Keratinocyte (primary cell): ENCODE measurements around the gene MMEL1. TPM values are rescaled to one million over a fixed set of nuclear protein-coding genes. Genes with fewer than 3 reads are reported as not detected.

Experiments used
- DNase-seq: peaks from one replicate; pipeline ENCODE4 v3.0.0-alpha.2; 2011; ENCODE audit warnings: low read depth, missing footprints, low spot score
- FAIRE-seq: peaks from 2 replicates; lab custom pipeline; 2011; peaks lifted over from hg19 to GRCh38; lab: Jason Lieb, UNC
- H2AFZ ChIP-seq: 2 replicates; pipeline ENCODE4 v1.6.0; 2012; ENCODE audit warnings: low read length, control low read depth, inconsistent platforms; ENCODE audit not compliant: control insufficient read depth
- H3K27ac ChIP-seq: 2 replicates; pipeline ENCODE4 v1.5.1; 2011; ENCODE audit warnings: low read length; ENCODE audit not compliant: control insufficient read depth, insufficient read depth
- H3K27me3 ChIP-seq: 3 replicates; pipeline ENCODE4 v1.6.0; 2011; ENCODE audit warnings: low read length; ENCODE audit not compliant: control insufficient read depth, insufficient read depth; ENCODE audit errors: extremely low read depth
- H3K36me3 ChIP-seq, 2 experiments: 2 replicates in 1 of 2; 3 replicates in 1 of 2; pipeline ENCODE4 v1.5.1; 2011; ENCODE audit warnings: low read length in 2 of 2, mild to moderate bottlenecking in 1 of 2; ENCODE audit not compliant: control insufficient read depth in 2 of 2, insufficient read depth in 2 of 2; ENCODE audit errors: extremely low read depth in 1 of 2
- H3K4me1 ChIP-seq: 3 replicates; pipeline ENCODE4 v1.5.1; 2011; ENCODE audit warnings: low read length; ENCODE audit not compliant: control insufficient read depth, insufficient read depth; ENCODE audit errors: extremely low read depth
- H3K4me2 ChIP-seq: 3 replicates; pipeline ENCODE4 v1.6.0; 2011; ENCODE audit warnings: low read depth, low read length; ENCODE audit not compliant: control insufficient read depth, insufficient read depth; ENCODE audit errors: extremely low read depth
- H3K4me3 ChIP-seq, 3 experiments: fragments of 200-600 bp in 1 of 3; sonication (generic) in 1 of 3; 2 replicates in 2 of 3; 3 replicates in 1 of 3; pipeline ENCODE4 v1.5.1; 2011 to 2016; ENCODE audit warnings: low read length in 3 of 3, mild to moderate bottlenecking in 3 of 3, control low read depth in 2 of 3, inconsistent platforms in 1 of 3, low read depth in 1 of 3, mixed read lengths in 1 of 3, mixed run types in 1 of 3, moderate library complexity in 1 of 3; ENCODE audit not compliant: control insufficient read depth in 2 of 3, insufficient read depth in 2 of 3; ENCODE audit errors: extremely low read depth in 1 of 3
- H3K79me2 ChIP-seq: 2 replicates; pipeline ENCODE4 v1.6.0; 2012; ENCODE audit warnings: low read length; ENCODE audit not compliant: control insufficient read depth, insufficient read depth
- H3K9ac ChIP-seq: 3 replicates; pipeline ENCODE4 v1.6.0; 2011; ENCODE audit warnings: low read length; ENCODE audit not compliant: control insufficient read depth, insufficient read depth; ENCODE audit errors: extremely low read depth
- H3K9me1 ChIP-seq: 3 replicates; pipeline ENCODE4 v1.6.0; 2011; ENCODE audit warnings: low read length; ENCODE audit not compliant: control insufficient read depth, insufficient read depth; ENCODE audit errors: extremely low read depth
- H3K9me3 ChIP-seq: 2 replicates; pipeline ENCODE4 v1.5.1; 2012; ENCODE audit warnings: low read depth, low read length; ENCODE audit not compliant: control insufficient read depth
- H4K20me1 ChIP-seq: 3 replicates; pipeline ENCODE4 v1.6.0; 2011; ENCODE audit warnings: low read length; ENCODE audit not compliant: control insufficient read depth, insufficient read depth; ENCODE audit errors: extremely low read depth
- CTCF ChIP-seq, 3 experiments: IDR thresholded peaks in 1 of 3; conservative IDR thresholded peaks in 1 of 3; optimal IDR thresholded peaks in 1 of 3; 2 replicates in 2 of 3; 3 replicates in 1 of 3; pipeline versions ENCODE3 to v1.5.1; 2011; ENCODE audit warnings: low read length in 3 of 3, mild to moderate bottlenecking in 3 of 3, moderate library complexity in 2 of 3, control low read depth in 1 of 3, inconsistent platforms in 1 of 3; ENCODE audit not compliant: insufficient read depth in 2 of 3; ENCODE audit errors: extremely low read depth in 1 of 3
- EZH2 ChIP-seq: IDR thresholded peaks from one replicate; pipeline ENCODE4 v1.6.1; 2012; ENCODE audit warnings: inconsistent platforms, mild to moderate bottlenecking, low read length, moderate library complexity
- dilution Hi-C: fragments of 300-500 bp; cut with MboI; formaldehyde crosslinking; loops from one replicate; pipeline ENCODE4 v1.7.0; 2020; ENCODE audit warnings: low sequenced_read_pairs; ENCODE audit not compliant: extremely low pct_ligation_motif_present
- polyA plus RNA-seq, 5 experiments: library from polyadenylated mRNA; depleted of rRNA in 3 of 5; stranded (reverse) in 3 of 5; stranded (forward) in 1 of 5; unstranded in 1 of 5; fragments of >200 nt; gene quantifications; 1 replicate in 1 of 5; 2 replicates in 3 of 5; 3 replicates in 1 of 5; pipeline versions ENCODE4 v1.2.1 to v1.2.3, GENCODE V29; 2011 to 2012; ENCODE audit warnings: missing spikeins in 2 of 5, low read depth in 1 of 5, low replicate concordance in 1 of 5

The MMEL1 gene
- polyA plus RNA-seq, 1 donor (not counting 4 experiments of a cell fraction or from before 2014, with no cell fraction given), result not detected

GRCh38 chr1:2637442-2638145 is 4.8 kb upstream of the MMEL1 start:
- Histone ChIP-seq H3K36me3 (no peaks in the 10 kb centered on the region), H3K4me3 (no peak overlapping the region), H3K4me1 (no peaks in the 10 kb centered on the region), H3K79me2 (no peaks in the 10 kb centered on the region), H3K27me3 (no peaks in the 10 kb centered on the region), H3K9ac (no peak overlapping the region), H3K9me1 (no peaks in the 10 kb centered on the region), H3K4me2 (no peak overlapping the region), H2AFZ (no peak overlapping the region), H4K20me1 (no peaks in the 10 kb centered on the region), H3K27ac (no peak overlapping the region), H3K9me3 (peaks cover 13% of the 10 kb centered on the region)
- TF ChIP-seq CTCF (optimal IDR thresholded peaks at IDR 0.05 in 1 of 3, IDR thresholded peaks at IDR 0.05 in 1 of 3, conservative IDR thresholded peaks at IDR 0.05 in 1 of 3; ENCODE audit: extremely low read depth in 1 of 3, insufficient read depth in 2 of 3, low read length in 3 of 3), result no peak
- TF ChIP-seq EZH2, result no peak
- DNase-seq (no peak), FAIRE-seq (no peak)
- dilution Hi-C loops, result no loop called here

GRCh38 chr1:2636733-2637132 is 3.9 kb upstream of the MMEL1 start:
- H3K27ac ChIP-seq, result no peak overlapping the region
- H3K9ac ChIP-seq, result no peak overlapping the region
- TF ChIP-seq CTCF (optimal IDR thresholded peaks at IDR 0.05 in 1 of 3, IDR thresholded peaks at IDR 0.05 in 1 of 3, conservative IDR thresholded peaks at IDR 0.05 in 1 of 3; ENCODE audit: extremely low read depth in 1 of 3, insufficient read depth in 2 of 3, low read length in 3 of 3) (no peak), EZH2 (no peak)
- FAIRE-seq (no peak), DNase-seq (peak; percentile 32)
- no peaks in the 10 kb centered on the region for H3K36me3 ChIP-seq
- H4K20me1 ChIP-seq, result no peaks in the 10 kb centered on the region
- H3K9me1 ChIP-seq, result no peaks in the 10 kb centered on the region
- H3K4me2 ChIP-seq, result no peak overlapping the region
- H3K27me3 ChIP-seq, result no peaks in the 10 kb centered on the region
- H2AFZ ChIP-seq, result no peak overlapping the region
- dilution Hi-C loops, result no loop called here
- no peaks in the 10 kb centered on the region for H3K4me1 ChIP-seq
- H3K79me2 ChIP-seq, result no peaks in the 10 kb centered on the region
- peaks cover 13% of the 10 kb centered on the region for H3K9me3 ChIP-seq
- H3K4me3 ChIP-seq, result no peak overlapping the region
